CD4-positive, alpha-beta T cell treated with Interleukin-12 subunit alpha and Interleukin-12 subunit beta, for 1 hour (primary cell): ENCODE data around the gene LYAR.

Experiments used
- DNase-seq: peaks from one replicate; pipeline ENCODE4 v3.0.0-alpha.2; 2020

The LYAR gene

GRCh38 chr4:4315461-4316149 lies 25.7 kb upstream of the LYAR start:
- no peak for DNase-seq

GRCh38 chr4:4311193-4311592 lies 21.2 kb upstream of the LYAR start:
- DNase-seq: no peak

- DNase-seq: no peak
These were observed 19.0 kb upstream of the LYAR start for GRCh38 chr4:4308800-4309441.

GRCh38 chr4:4306920-4307319 lies 17.0 kb upstream of the LYAR start:
- no peak for DNase-seq

- no peak for DNase-seq
These were observed 12.5 kb upstream of the LYAR start for GRCh38 chr4:4302416-4302815.

- no peak for DNase-seq
These were observed 12.0 kb upstream of the LYAR start for GRCh38 chr4:4302001-4302400.

GRCh38 chr4:4299006-4299405 lies 9.1 kb upstream of the LYAR start:
- DNase-seq: no peak

GRCh38 chr4:4296283-4296846 lies 6.4 kb upstream of the LYAR start:
- DNase-seq: no peak

GRCh38 chr4:4293279-4293678 lies 3.3 kb upstream of the LYAR start:
- no peak for DNase-seq

GRCh38 chr4:4289597-4289940 lies 385 bp downstream of the LYAR start:
- DNase-seq: no peak

- DNase-seq: no peak
These were observed 899 bp downstream of the LYAR start for GRCh38 chr4:4289055-4289454.

GRCh38 chr4:4288098-4288497 lies 1.9 kb downstream of the LYAR start:
- no peak for DNase-seq

- DNase-seq: no peak
These were observed 4.9 kb downstream of the LYAR start for GRCh38 chr4:4284827-4285618.

- DNase-seq: no peak
These were observed 8.2 kb downstream of the LYAR start for GRCh38 chr4:4281787-4282186.

GRCh38 chr4:4277531-4277930 lies 12.4 kb downstream of the LYAR start:
- DNase-seq: no peak

GRCh38 chr4:4274226-4274625 lies 15.7 kb downstream of the LYAR start:
- no peak for DNase-seq

- DNase-seq: no peak
These were observed 18.0 kb downstream of the LYAR start for GRCh38 chr4:4271912-4272311.

- DNase-seq: peak; percentile 33
These were observed 19.4 kb downstream of the LYAR start for GRCh38 chr4:4270529-4270928.

GRCh38 chr4:4269856-4270255 lies 20.1 kb downstream of the LYAR start:
- peak; percentile 76 for DNase-seq

- peak; percentile 74 for DNase-seq
These were observed 20.6 kb downstream of the LYAR start for GRCh38 chr4:4269331-4269731.

GRCh38 chr4:4268776-4269175 lies 21.2 kb downstream of the LYAR start:
- no peak for DNase-seq

- DNase-seq: peak; percentile 7
These were observed 22.0 kb downstream of the LYAR start for GRCh38 chr4:4267981-4268380.

- peak; percentile 80 for DNase-seq
These were observed 29.7 kb downstream of the LYAR start for GRCh38 chr4:4260185-4260751.
